Measurements from ENCODE around the gene GRPEL2. TPM values are rescaled to one million over a fixed set of nuclear protein-coding genes. Genes with fewer than 3 reads are reported as not detected.

Gene GRPEL2
- total and polyA plus RNA-seq, 4 experiments from 2014 or later, result 6.9 to 41.9 (median 23.2) TPM

DNA sequence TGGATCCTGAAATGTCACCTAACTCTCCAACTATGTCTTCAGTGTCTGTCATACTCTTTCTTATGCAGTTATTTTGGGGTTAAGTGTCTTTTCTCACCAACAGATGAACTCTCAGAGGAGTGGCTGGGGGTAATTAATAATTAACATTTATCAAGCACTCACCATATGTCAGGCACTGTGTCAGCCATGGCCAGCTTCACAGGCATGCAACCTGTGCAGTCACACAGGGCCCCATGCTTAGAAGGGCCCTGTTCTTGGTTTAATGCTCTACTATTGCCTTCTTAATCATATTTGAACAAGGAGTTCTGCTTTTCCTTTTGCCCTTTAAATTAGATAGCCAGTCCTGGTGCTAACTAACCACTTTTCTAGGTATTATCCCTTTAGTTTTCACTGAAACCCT is 3.4 kb upstream of the GRPEL2 start:
- POLR2A ChIA-PET (ENCODE audit: partially characterized antibody), result interaction anchor here (4.7 to 8.6 kb wide), 2 partner anchors 16 to 26 kb away, joined by 45 to 289 read pairs; partner anchors contain the start of gene PCYOX1L
- no peak overlapping the region for H3K27ac ChIP-seq (ENCODE audit: low read depth, low read length)
- Mint-ChIP-seq H3K27me3 (no peaks in the 10 kb centered on the region), H3K4me1 (peaks cover 14 to 34% (median 23%) of the 10 kb centered on the region in 4 donors), H3K27ac (peak overlapping the region in 1 of 7 donors; percentile 75), H3K9me3 (peaks cover 0 to 4% (median 0%) of the 10 kb centered on the region in 8 donors), H3K4me3 (no peak overlapping the region), H3K36me3 (peaks cover 3 to 13% of the 10 kb centered on the region in 2 donors)
- peaks cover 19% of the 10 kb centered on the region for H3K4me1 ChIP-seq (ENCODE audit: insufficient read depth, low read length)
- CTCF ChIA-PET (ENCODE audit: partially characterized antibody), result interaction anchor here (0.8 to 26.0 kb wide), 5 partner anchors 12 to 29 kb away, joined by 3 to 337 read pairs (median 3); partner anchors contain the start of gene PCYOX1L
- no peaks in the 10 kb centered on the region for H3K36me3 ChIP-seq (ENCODE audit: insufficient read depth, low read length)
- no peaks in the 10 kb centered on the region for H3K9me3 ChIP-seq (ENCODE audit: control insufficient read depth in 1 of 2, low read length in 2 of 2)
- DNase-seq, result no peak
- intact Hi-C loops (cut with micrococcal nuclease), result loop anchor here (10.0 kb wide), 2 partner anchors 623 to 957 kb away; partner anchors contain the start of genes FBXO38 and SLC26A2
- H3K4me3 ChIP-seq (ENCODE audit: low read length in 2 of 2), result no peak overlapping the region
- H3K27me3 ChIP-seq (ENCODE audit: insufficient read depth, low read length), result no peaks in the 10 kb centered on the region

DNA sequence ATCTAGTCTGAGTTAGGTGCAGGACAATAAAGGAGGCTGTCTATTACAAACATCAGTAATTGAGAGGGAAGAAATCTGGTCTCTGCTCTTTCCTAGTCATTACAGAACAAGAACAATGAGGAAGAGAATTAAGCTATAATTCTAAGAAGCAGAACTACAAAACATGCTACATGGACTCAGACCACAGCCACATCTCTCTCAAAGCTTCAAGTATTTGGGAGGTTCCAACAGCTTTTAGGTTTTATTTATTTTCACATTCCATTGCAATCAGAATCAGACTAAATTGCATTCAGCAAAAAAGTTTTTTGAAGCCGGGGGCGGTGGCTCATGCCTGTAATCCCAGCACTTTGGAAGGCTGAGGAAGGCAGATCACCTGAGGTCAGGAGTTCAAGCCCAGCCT is 1.1 kb upstream of the GRPEL2 start:
- Histone ChIP-seq H3K27ac (ENCODE audit: low read depth, low read length) (no peak overlapping the region), H3K4me3 (ENCODE audit: low read length in 2 of 2) (no peak overlapping the region), H3K9me3 (ENCODE audit: control insufficient read depth in 1 of 2, low read length in 2 of 2) (no peaks in the 10 kb centered on the region), H3K4me1 (ENCODE audit: insufficient read depth, low read length) (peaks cover 42% of the 10 kb centered on the region), H3K36me3 (ENCODE audit: insufficient read depth, low read length) (peaks cover 6% of the 10 kb centered on the region), H3K27me3 (ENCODE audit: insufficient read depth, low read length) (no peaks in the 10 kb centered on the region)
- peak in 1 of 5 donors; percentile 10 for DNase-seq
- Mint-ChIP-seq H3K27me3 (no peaks in the 10 kb centered on the region), H3K27ac (peak overlapping the region; percentile 65 to 99 (median 92)), H3K9me3 (peaks cover 0 to 4% (median 0%) of the 10 kb centered on the region in 8 donors), H3K4me1 (peaks cover 26 to 55% (median 44%) of the 10 kb centered on the region in 4 donors), H3K36me3 (peaks cover 14 to 30% of the 10 kb centered on the region in 2 donors), H3K4me3 (peak overlapping the region in 5 of 8 donors; percentile 31 to 99 (median 61))
- CTCF ChIA-PET (ENCODE audit: partially characterized antibody), result interaction anchor here (1.2 to 26.0 kb wide), 10 partner anchors 10 to 207 kb away, joined by 3 to 337 read pairs (median 6); partner anchors contain the start of genes CSNK1A1 and PCYOX1L
- POLR2A ChIA-PET (ENCODE audit: partially characterized antibody), result interaction anchor here (0.9 to 8.6 kb wide), 9 partner anchors 8 to 207 kb away, joined by 3 to 289 read pairs (median 4); partner anchors contain the start of genes CSNK1A1 and PCYOX1L
- intact Hi-C loops (cut with micrococcal nuclease), result loop anchor here (10.0 kb wide), 2 partner anchors 621 to 959 kb away; partner anchors contain the start of genes FBXO38 and SLC26A2

DNA sequence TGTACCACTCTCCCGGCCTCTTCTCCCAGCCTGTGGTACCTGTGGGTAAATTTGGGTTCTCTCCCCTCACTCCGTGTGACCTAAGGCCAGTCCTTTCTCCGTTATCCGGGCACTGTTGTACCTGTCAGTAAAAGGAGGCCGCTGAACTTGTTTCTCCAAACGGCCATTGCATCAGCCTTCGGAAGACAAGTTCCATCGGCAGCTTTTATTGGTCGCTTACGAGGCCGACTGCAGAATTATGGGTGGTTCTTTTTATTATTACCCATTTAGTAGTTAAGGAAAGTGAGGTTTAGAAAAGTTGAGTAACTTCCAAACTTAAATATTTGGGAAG is 558 bp downstream of the GRPEL2 start:
- H3K4me3 ChIP-seq (ENCODE audit: low read length in 2 of 2), result peak overlapping the region; percentile 83 to 92
- H3K9me3 ChIP-seq (ENCODE audit: control insufficient read depth in 1 of 2, low read length in 2 of 2), result no peaks in the 10 kb centered on the region
- POLR2A ChIA-PET (ENCODE audit: partially characterized antibody), result interaction anchor here (0.5 to 8.6 kb wide), 12 partner anchors 12 to 386 kb away, joined by 3 to 289 read pairs (median 6); partner anchors contain the start of genes CSNK1A1 and PCYOX1L
- Mint-ChIP-seq H3K27ac (peak overlapping the region; percentile 87 to 99 (median 93)), H3K27me3 (no peaks in the 10 kb centered on the region), H3K9me3 (peaks cover 0 to 4% (median 0%) of the 10 kb centered on the region in 8 donors), H3K4me1 (peaks cover 41 to 72% (median 60%) of the 10 kb centered on the region in 4 donors), H3K4me3 (peak overlapping the region; percentile 91 to 99 (median 96)), H3K36me3 (peaks cover 29 to 47% of the 10 kb centered on the region in 2 donors)
- H3K27ac ChIP-seq (ENCODE audit: low read depth, low read length), result peak overlapping the region; percentile 78
- DNase-seq, result peak in 3 of 5 donors; percentile 14 to 50 (median 22)
- peaks cover 59% of the 10 kb centered on the region for H3K4me1 ChIP-seq (ENCODE audit: insufficient read depth, low read length)
- H3K36me3 ChIP-seq (ENCODE audit: insufficient read depth, low read length), result peaks cover 23% of the 10 kb centered on the region
- intact Hi-C loops (cut with micrococcal nuclease), result loop anchor here (1.0 to 10.0 kb wide), 4 partner anchors 11 to 961 kb away; partner anchors contain the start of genes FBXO38 and SLC26A2
- H3K27me3 ChIP-seq (ENCODE audit: insufficient read depth, low read length), result no peaks in the 10 kb centered on the region
- CTCF ChIA-PET (ENCODE audit: partially characterized antibody), result interaction anchor here (1.6 to 26.0 kb wide), 5 partner anchors 12 to 205 kb away, joined by 5 to 337 read pairs (median 14); partner anchors contain the start of genes CSNK1A1 and PCYOX1L

DNA sequence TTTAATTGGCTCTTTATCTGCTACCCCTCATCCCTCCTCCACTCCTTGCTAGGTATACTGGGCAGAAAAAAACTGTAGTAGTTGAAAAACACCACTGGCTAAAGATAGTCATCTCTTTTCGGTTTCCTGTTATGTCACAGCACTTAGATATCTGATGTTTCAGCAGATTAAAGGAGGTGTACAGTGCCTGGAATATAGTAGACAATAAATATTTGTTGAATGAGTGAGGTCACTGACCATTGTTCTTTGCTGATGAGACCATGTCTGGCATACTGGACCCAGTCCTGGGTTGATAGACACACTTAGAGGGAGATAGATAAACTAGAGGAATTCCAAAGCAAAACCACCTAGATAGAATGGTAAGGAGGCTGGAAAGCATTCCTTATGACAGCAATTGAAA is 3.2 kb downstream of the GRPEL2 start:
- H3K27ac ChIP-seq (ENCODE audit: low read depth, low read length), result peak overlapping the region; percentile 61
- Mint-ChIP-seq H3K4me3 (peak overlapping the region; percentile 79 to 99 (median 96)), H3K4me1 (peaks cover 53 to 91% (median 75%) of the 10 kb centered on the region in 4 donors), H3K27me3 (no peaks in the 10 kb centered on the region), H3K9me3 (peaks cover 0 to 4% (median 0%) of the 10 kb centered on the region in 8 donors), H3K36me3 (peaks cover 53 to 70% of the 10 kb centered on the region in 2 donors), H3K27ac (peak overlapping the region; percentile 87 to 99 (median 94))
- CTCF ChIA-PET (ENCODE audit: partially characterized antibody), result interaction anchor here (2.5 to 26.0 kb wide), 2 partner anchors 9 to 22 kb away, joined by 13 to 337 read pairs; partner anchors contain the start of gene PCYOX1L
- intact Hi-C loops (cut with micrococcal nuclease), result loop anchor here (2.0 to 10.0 kb wide), 4 partner anchors 108 to 964 kb away; partner anchors contain the start of genes CSNK1A1, FBXO38 and SLC26A2
- POLR2A ChIA-PET (ENCODE audit: partially characterized antibody), result interaction anchor here (0.6 to 8.6 kb wide), 5 partner anchors 9 to 171 kb away, joined by 3 to 289 read pairs (median 5); partner anchors contain the start of gene PCYOX1L
- peak overlapping the region; percentile 39 to 58 for H3K4me3 ChIP-seq (ENCODE audit: low read length in 2 of 2)
- H3K4me1 ChIP-seq (ENCODE audit: insufficient read depth, low read length), result peaks cover 83% of the 10 kb centered on the region
- peaks cover 47% of the 10 kb centered on the region for H3K36me3 ChIP-seq (ENCODE audit: insufficient read depth, low read length)
- H3K9me3 ChIP-seq (ENCODE audit: control insufficient read depth in 1 of 2, low read length in 2 of 2), result no peaks in the 10 kb centered on the region
- DNase-seq, result peak; percentile 55 to 79 (median 69)
- no peaks in the 10 kb centered on the region for H3K27me3 ChIP-seq (ENCODE audit: insufficient read depth, low read length)

DNA sequence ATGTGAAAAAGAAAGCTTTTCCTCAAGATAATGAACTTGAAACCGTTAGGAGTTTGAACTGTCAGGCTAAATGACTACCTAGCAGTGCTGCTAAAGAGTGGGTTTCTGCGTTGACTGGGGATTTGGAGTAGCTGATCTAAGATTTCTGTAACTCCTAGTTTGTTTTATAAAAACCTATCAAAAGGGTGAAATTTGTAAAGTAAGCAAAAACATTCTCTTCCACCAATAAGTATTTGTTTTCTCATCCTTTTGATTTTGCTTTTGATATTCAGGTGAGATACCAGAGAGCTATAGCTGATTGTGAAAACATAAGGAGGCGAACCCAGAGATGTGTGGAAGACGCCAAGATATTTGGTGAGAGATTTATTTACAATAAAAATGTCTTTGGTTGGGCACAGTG is 4.1 kb downstream of the GRPEL2 start:
- Histone ChIP-seq H3K4me3 (ENCODE audit: low read length in 2 of 2) (no peak overlapping the region), H3K27me3 (ENCODE audit: insufficient read depth, low read length) (no peaks in the 10 kb centered on the region), H3K9me3 (ENCODE audit: control insufficient read depth in 1 of 2, low read length in 2 of 2) (no peaks in the 10 kb centered on the region), H3K4me1 (ENCODE audit: insufficient read depth, low read length) (peaks cover 87% of the 10 kb centered on the region), H3K36me3 (ENCODE audit: insufficient read depth, low read length) (peaks cover 54% of the 10 kb centered on the region), H3K27ac (ENCODE audit: low read depth, low read length) (peak overlapping the region; percentile 61)
- peaks cover 54 to 90% (median 74%) of the 10 kb centered on the region in 4 donors for H3K4me1 Mint-ChIP-seq
- intact Hi-C loops (cut with micrococcal nuclease), result loop anchor here (2.0 to 10.0 kb wide), 4 partner anchors 109 to 965 kb away; partner anchors contain the start of genes CSNK1A1, FBXO38 and SLC26A2
- H3K27ac Mint-ChIP-seq, result peak overlapping the region; percentile 87 to 99 (median 94)
- no peak for DNase-seq
- ChIA-PET POLR2A (ENCODE audit: partially characterized antibody) (interaction anchor here (0.9 to 8.6 kb wide), 8 partner anchors 8 to 651 kb away, joined by 3 to 289 read pairs (median 4); partner anchors contain the start of genes PCYOX1L and TIGD6), CTCF (ENCODE audit: partially characterized antibody) (interaction anchor here (1.3 to 26.0 kb wide), 3 partner anchors 9 to 213 kb away, joined by 3 to 337 read pairs (median 13); partner anchors contain the start of gene PCYOX1L)
- peaks cover 59 to 77% of the 10 kb centered on the region in 2 donors for H3K36me3 Mint-ChIP-seq
- H3K9me3 Mint-ChIP-seq, result peaks cover 0 to 4% (median 0%) of the 10 kb centered on the region in 8 donors
- peak overlapping the region; percentile 79 to 99 (median 96) for H3K4me3 Mint-ChIP-seq
- H3K27me3 Mint-ChIP-seq, result no peaks in the 10 kb centered on the region

DNA sequence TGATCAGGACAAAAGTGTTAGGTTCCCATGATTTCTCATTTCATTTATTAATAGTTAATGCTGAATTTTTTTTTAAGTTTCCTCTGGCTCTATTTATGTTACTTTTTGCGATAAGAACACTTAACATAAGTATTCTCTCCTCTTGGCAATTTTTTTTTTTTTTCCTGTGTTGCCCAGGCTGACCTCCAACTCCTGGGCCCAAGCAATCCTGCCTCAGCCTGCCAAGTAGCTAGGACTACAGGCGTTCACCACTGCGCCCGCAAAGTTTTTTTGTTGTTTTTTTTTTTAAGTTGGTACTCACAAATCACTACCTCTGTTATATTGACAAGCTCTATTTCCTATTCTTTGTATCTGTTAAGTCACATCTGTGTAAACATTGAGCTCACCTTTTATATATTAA is 6.9 kb downstream of the GRPEL2 start:
- POLR2A ChIA-PET (ENCODE audit: partially characterized antibody), result no interaction called here
- Histone ChIP-seq H3K4me3 (ENCODE audit: low read length in 2 of 2) (no peak overlapping the region), H3K36me3 (ENCODE audit: insufficient read depth, low read length) (peaks cover 61% of the 10 kb centered on the region), H3K9me3 (ENCODE audit: control insufficient read depth in 1 of 2, low read length in 2 of 2) (no peaks in the 10 kb centered on the region), H3K27ac (ENCODE audit: low read depth, low read length) (no peak overlapping the region), H3K27me3 (ENCODE audit: insufficient read depth, low read length) (no peaks in the 10 kb centered on the region), H3K4me1 (ENCODE audit: insufficient read depth, low read length) (peaks cover 87% of the 10 kb centered on the region)
- no peak for DNase-seq
- H3K27ac Mint-ChIP-seq, result peak overlapping the region; percentile 5 to 78 (median 36)
- CTCF ChIA-PET (ENCODE audit: partially characterized antibody), result interaction anchor here (0.6 to 26.0 kb wide), 6 partner anchors 9 to 494 kb away, joined by 3 to 337 read pairs (median 4); no protein-coding TSS in a partner anchor
- peaks cover 52 to 90% (median 77%) of the 10 kb centered on the region in 4 donors for H3K4me1 Mint-ChIP-seq
- intact Hi-C loops (cut with micrococcal nuclease), result loop anchor here (10.0 kb wide), 1 partner anchor 653 kb away; the partner anchor contains the start of genes HMGXB3 and TIGD6
- H3K4me3 Mint-ChIP-seq, result peak overlapping the region in 4 of 8 donors; percentile 5 to 36 (median 17)
- peaks cover 69 to 78% of the 10 kb centered on the region in 2 donors for H3K36me3 Mint-ChIP-seq
- no peaks in the 10 kb centered on the region for H3K27me3 Mint-ChIP-seq
- no peaks in the 10 kb centered on the region for H3K9me3 Mint-ChIP-seq
